HT1080 (cell line): ENCODE data around the gene CDYL2. TPM values are rescaled to one million over a fixed set of nuclear protein-coding genes. Genes with fewer than 3 reads are reported as not detected.

Experiments used
- DNase-seq: peaks from one replicate; pipeline ENCODE4 v3.0.0-alpha.2; 2015; ENCODE audit warnings: low read depth
- total RNA-seq: library from RNA; depleted of rRNA; stranded (reverse); fragments of >200 nt; shearing (Covaris generic); gene quantifications from 2 replicates; pipeline ENCODE4 v1.2.3, GENCODE V29; 2014

CDYL2 gene
- total RNA-seq, 1 experiment from 2014 or later, result 10.3 TPM

- DNase-seq, result no peak
Observed at GRCh38 chr16:80627108-80627507, 177.3 kb downstream of the CDYL2 start.

- DNase-seq, result no peak
Observed at GRCh38 chr16:80623376-80623775, 181.0 kb downstream of the CDYL2 start.

GRCh38 chr16:80622007-80622406, 182.4 kb downstream of the CDYL2 start:
- DNase-seq, result no peak

GRCh38 chr16:80620736-80621605, 183.4 kb downstream of the CDYL2 start:
- no peak for DNase-seq

- no peak for DNase-seq
Observed at GRCh38 chr16:80619824-80620223, 184.6 kb downstream of the CDYL2 start.

- no peak for DNase-seq
Observed at GRCh38 chr16:80618862-80619648, 185.3 kb downstream of the CDYL2 start.

- no peak for DNase-seq
Observed at GRCh38 chr16:80616362-80616761, 188.0 kb downstream of the CDYL2 start.

- no peak for DNase-seq
Observed at GRCh38 chr16:80615735-80616134, 188.7 kb downstream of the CDYL2 start.

- peak; percentile 87 for DNase-seq
Observed at GRCh38 chr16:80614908-80615671, 189.3 kb downstream of the CDYL2 start.

GRCh38 chr16:80612461-80613017, 191.9 kb downstream of the CDYL2 start:
- DNase-seq, result no peak

- DNase-seq, result no peak
Observed at GRCh38 chr16:80611930-80612327, 192.5 kb downstream of the CDYL2 start.

- DNase-seq, result no peak
Observed at GRCh38 chr16:80611171-80611929, 193.0 kb downstream of the CDYL2 start.

GRCh38 chr16:80610481-80611156, 193.8 kb downstream of the CDYL2 start:
- no peak for DNase-seq

GRCh38 chr16:80608946-80609345, 195.5 kb downstream of the CDYL2 start:
- DNase-seq, result no peak

- no peak for DNase-seq
Observed at GRCh38 chr16:80607204-80607603, 197.2 kb downstream of the CDYL2 start.

- no peak for DNase-seq
Observed at GRCh38 chr16:80606221-80606766, 198.1 kb downstream of the CDYL2 start.

GRCh38 chr16:80604600-80605355, 199.6 kb downstream of the CDYL2 start:
- DNase-seq, result no peak

- DNase-seq, result peak; percentile 66
Observed at GRCh38 chr16:80602894-80603293, 201.5 kb downstream of the CDYL2 start.

- no peak for DNase-seq
Observed at GRCh38 chr16:80601182-80601581, 203.2 kb downstream of the CDYL2 start.
